Upper lobe of left lung (tissue), 6 donors: Measurements from ENCODE around the gene TMEM178A. TPM values are rescaled to one million over a fixed set of nuclear protein-coding genes. Genes with fewer than 3 reads are reported as not detected.

Source experiments
- ATAC-seq, 2 donors: fragments of 200-7000 bp; cut with Tn5 transposase; one replicate each; pipeline ENCODE4 v1.9.1; 2022; ENCODE audit warnings: mild to moderate bottlenecking in 2 of 2, moderate library complexity in 2 of 2; ENCODE audit not compliant: low FRiP score in 2 of 2
- DNase-seq, 2 donors: peaks; one replicate each; pipeline ENCODE4 v3.0.0-alpha.2; 2019 to 2020
- H3K27ac ChIP-seq, 4 donors: fragments of 200-600 bp; sonication (generic); one replicate each; pipeline ENCODE4 v1.5.1; 2016 to 2019
- H3K27me3 ChIP-seq, 4 donors: fragments of 200-600 bp; sonication (generic); one replicate each; pipeline ENCODE4 v1.5.1; 2017 to 2019
- H3K36me3 ChIP-seq, 4 donors: fragments of 200-600 bp; sonication (generic); one replicate each; pipeline ENCODE4 v1.5.1; 2016 to 2019
- H3K4me1 ChIP-seq, 4 donors: fragments of 200-600 bp; sonication (generic); one replicate each; pipeline ENCODE4 v1.5.1; 2018 to 2019
- H3K4me3 ChIP-seq, 4 donors: fragments of 200-600 bp; sonication (generic); one replicate each; pipeline ENCODE4 v1.5.1; 2017 to 2019; ENCODE audit warnings: mild to moderate bottlenecking in 2 of 4, moderate library complexity in 1 of 4
- H3K9me3 ChIP-seq, 4 donors: fragments of 200-600 bp; sonication (generic); one replicate each; pipeline ENCODE4 v1.5.1; 2018 to 2019
- CTCF ChIP-seq, 6 experiments: fragments of 450-650 bp in 4 of 6; fragments of 200-600 bp in 2 of 6; sonication (generic) in 2 of 6; IDR thresholded peaks; one replicate each; pipeline ENCODE4 v1.5.1; 2016 to 2019; ENCODE audit warnings: antibody characterized with exemption in 6 of 6
- EP300 ChIP-seq, 4 donors: sonication (generic); formaldehyde crosslinking; IDR thresholded peaks; one replicate each; pipeline ENCODE4 v1.5.1; 2017; ENCODE audit warnings: antibody characterized with exemption in 4 of 4, control low read depth in 2 of 4
- POLR2A ChIP-seq, 4 donors: fragments of 450-650 bp; IDR thresholded peaks; one replicate each; pipeline ENCODE4 v1.5.1; 2016 to 2017; ENCODE audit warnings: antibody characterized with exemption in 4 of 4, mild to moderate bottlenecking in 2 of 4
- POLR2AphosphoS5 ChIP-seq, 2 donors: sonication (generic); formaldehyde crosslinking; IDR thresholded peaks; one replicate each; pipeline ENCODE4 v1.5.1; 2017; ENCODE audit warnings: antibody characterized with exemption in 2 of 2
- WGBS, 2 donors: methylation state at CpG; one replicate each; pipeline ENCODE4 v1.1.5; 2017 to 2018; 5-methylcytosine and 5-hydroxymethylcytosine counted together
- total RNA-seq, 6 donors: library from RNA; depleted of rRNA in 4 of 6; stranded (reverse); fragments of >200 nt in 4 of 6; gene quantifications; one replicate each; pipeline versions ENCODE4 v1.1.0 to v1.2.1, GENCODE V29; 2016 to 2021
- donor health status: DM: no; HTN: no; CAD: no; lungs with moderate emphysema.
- donor health status: DM: no; HTN: yes; CAD: no; lungs with severe emphysema.

TMEM178A gene
- total RNA-seq, 6 donors from 2014 or later = 1.7 to 10.5 (median 4.7) TPM

GRCh38 chr2:39706945-39707344 is 41.2 kb downstream of the TMEM178A start:
- no peaks in the 10 kb centered on the region for H3K36me3 ChIP-seq
- no peak for DNase-seq
- no peak overlapping the region for H3K4me3 ChIP-seq
- WGBS, 2 donors = 94 to 96% methylated on average over 8 of the region's 8 CpGs
- ATAC-seq = no peak
- no peaks in the 10 kb centered on the region for H3K27me3 ChIP-seq
- no peak overlapping the region for H3K27ac ChIP-seq
- TF ChIP-seq EP300 (IDR thresholded peaks at IDR 0.05) (no peak), CTCF (IDR thresholded peaks at IDR 0.05) (no peak), POLR2A (IDR thresholded peaks at IDR 0.05) (no peak), POLR2AphosphoS5 (IDR thresholded peaks at IDR 0.05) (no peak)
- H3K9me3 ChIP-seq = peaks cover 2 to 8% (median 4%) of the 10 kb centered on the region in 4 donors
- H3K4me1 ChIP-seq = no peaks in the 10 kb centered on the region

GRCh38 chr2:39708003-39708402 is 42.3 kb downstream of the TMEM178A start:
- H3K27me3 ChIP-seq = no peaks in the 10 kb centered on the region
- H3K4me1 ChIP-seq = no peaks in the 10 kb centered on the region
- H3K27ac ChIP-seq = no peak overlapping the region
- no peaks in the 10 kb centered on the region for H3K9me3 ChIP-seq
- no peaks in the 10 kb centered on the region for H3K36me3 ChIP-seq
- 95 to 96% methylated on average over 9 of the region's 9 CpGs for WGBS, 2 donors
- no peak overlapping the region for H3K4me3 ChIP-seq
- no peak for TF ChIP-seq POLR2AphosphoS5 (IDR thresholded peaks at IDR 0.05)
- TF ChIP-seq CTCF (IDR thresholded peaks at IDR 0.05) = no peak
- no peak for TF ChIP-seq POLR2A (IDR thresholded peaks at IDR 0.05)
- no peak for TF ChIP-seq EP300 (IDR thresholded peaks at IDR 0.05)
- ATAC-seq (no peak), DNase-seq (no peak)

- WGBS, 2 donors = 75 to 84% methylated on average over 3 of the region's 3 CpGs
- ATAC-seq (no peak), DNase-seq (no peak)
- no peak overlapping the region for H3K27ac ChIP-seq
- H3K4me1 ChIP-seq = no peaks in the 10 kb centered on the region
- no peaks in the 10 kb centered on the region for H3K27me3 ChIP-seq
- H3K4me3 ChIP-seq = no peak overlapping the region
- TF ChIP-seq CTCF (IDR thresholded peaks at IDR 0.05) (no peak), EP300 (IDR thresholded peaks at IDR 0.05) (no peak), POLR2AphosphoS5 (IDR thresholded peaks at IDR 0.05) (no peak), POLR2A (IDR thresholded peaks at IDR 0.05) (no peak)
- no peaks in the 10 kb centered on the region for H3K36me3 ChIP-seq
- no peaks in the 10 kb centered on the region for H3K9me3 ChIP-seq
These were observed 45.1 kb downstream of the TMEM178A start for GRCh38 chr2:39710807-39711206.

- Histone ChIP-seq H3K27ac (no peak overlapping the region), H3K4me1 (no peaks in the 10 kb centered on the region), H3K27me3 (no peaks in the 10 kb centered on the region), H3K36me3 (no peaks in the 10 kb centered on the region), H3K4me3 (no peak overlapping the region), H3K9me3 (no peaks in the 10 kb centered on the region)
- no peak for TF ChIP-seq EP300 (IDR thresholded peaks at IDR 0.05)
- TF ChIP-seq CTCF (IDR thresholded peaks at IDR 0.05) = no peak
- no peak for TF ChIP-seq POLR2A (IDR thresholded peaks at IDR 0.05)
- ATAC-seq = no peak
- WGBS, 2 donors = 83 to 89% methylated on average over 5 of the region's 5 CpGs
- DNase-seq = no peak
These were observed 47.2 kb downstream of the TMEM178A start for GRCh38 chr2:39712953-39713352.

GRCh38 chr2:39715095-39715494 is 49.4 kb downstream of the TMEM178A start:
- no peak overlapping the region for H3K27ac ChIP-seq
- DNase-seq = no peak
- TF ChIP-seq EP300 (IDR thresholded peaks at IDR 0.05) = no peak
- TF ChIP-seq CTCF (IDR thresholded peaks at IDR 0.05) = no peak
- TF ChIP-seq POLR2AphosphoS5 (IDR thresholded peaks at IDR 0.05) = no peak
- TF ChIP-seq POLR2A (IDR thresholded peaks at IDR 0.05) = no peak
- no peaks in the 10 kb centered on the region for H3K9me3 ChIP-seq
- H3K36me3 ChIP-seq = no peaks in the 10 kb centered on the region
- no peaks in the 10 kb centered on the region for H3K27me3 ChIP-seq
- no peaks in the 10 kb centered on the region for H3K4me1 ChIP-seq
- ATAC-seq = no peak
- H3K4me3 ChIP-seq = no peak overlapping the region
